BLaER1 treated with 17β-estradiol and CSF1 and Interleukin-3, amounts not matched to agents 10 nM and 100 nM (cell line): Measurements from ENCODE around the gene ING1.

Experiments
- H3K27ac ChIP-seq, 11 experiments: shearing (Covaris generic); formaldehyde crosslinking; 2 replicates each; pipeline ENCODE4 v1.8.1; 2022
- H3K27me3 ChIP-seq, 11 experiments: shearing (Covaris generic); formaldehyde crosslinking; 2 replicates each; pipeline ENCODE4 v1.8.1; 2022
- H3K36me3 ChIP-seq, 11 experiments: shearing (Covaris generic); formaldehyde crosslinking; 2 replicates each; pipeline ENCODE4 v1.8.1; 2022
- H3K4me1 ChIP-seq, 10 experiments: shearing (Covaris generic); formaldehyde crosslinking; 2 replicates each; pipeline ENCODE4 v1.8.1; 2022
- H3K4me2 ChIP-seq, 11 experiments: shearing (Covaris generic); formaldehyde crosslinking; 2 replicates each; pipeline ENCODE4 v1.8.1; 2022
- H3K4me3 ChIP-seq, 10 experiments: shearing (Covaris generic); formaldehyde crosslinking; 2 replicates each; pipeline ENCODE4 v1.8.1; 2022
- H3K9ac ChIP-seq, 11 experiments: shearing (Covaris generic); formaldehyde crosslinking; 2 replicates each; pipeline ENCODE4 v1.8.1; 2022
- H3K9me3 ChIP-seq, 11 experiments: shearing (Covaris generic); formaldehyde crosslinking; replicated peaks in 1 of 11; 2 replicates each; pipeline ENCODE4 v1.8.1; 2022
- H4K20me1 ChIP-seq, 11 experiments: shearing (Covaris generic); formaldehyde crosslinking; 2 replicates each; pipeline ENCODE4 v1.8.1; 2022
- Cebpa-rat ChIP-seq, 11 experiments: shearing (Covaris generic); IDR thresholded peaks; 2 replicates each; pipeline ENCODE4 v1.8.1; 2022

The ING1 gene

GRCh38 chr13:110705826-110706569, 7.5 kb upstream of the ING1 start, which contains the start of gene CARS2:
Gene CARS2, minus strand, starts transcription at chr13:110706116. Its CDS starts 23 bp downstream, at chr13:110706093.
- no peaks in the 10 kb centered on the region for H3K27me3 ChIP-seq
- TF ChIP-seq Cebpa-rat (IDR thresholded peaks at IDR 0.05), result no peak
- peak within 1 kb of the TSS; percentile 64 to 89 (median 84) for H3K27ac ChIP-seq
- H3K36me3 ChIP-seq, result peaks cover 16 to 31% (median 26%) of the 10 kb centered on the region in 11 experiments
- H3K4me2 ChIP-seq, result peak within 1 kb of the TSS; percentile 87 to 99 (median 92)
- H4K20me1 ChIP-seq, result peaks cover 0 to 29% (median 0%) of the 10 kb centered on the region in 11 experiments; a peak in 5 of 22 replicates
- H3K4me1 ChIP-seq, result peaks cover 46 to 69% (median 56%) of the 10 kb centered on the region in 10 experiments
- H3K9me3 ChIP-seq, result no peaks in the 10 kb centered on the region
- H3K9ac ChIP-seq, result peak within 1 kb of the TSS; percentile 87 to 93 (median 90)
- peak within 1 kb of the TSS; percentile 72 to 89 (median 83) for H3K4me3 ChIP-seq

DNA sequence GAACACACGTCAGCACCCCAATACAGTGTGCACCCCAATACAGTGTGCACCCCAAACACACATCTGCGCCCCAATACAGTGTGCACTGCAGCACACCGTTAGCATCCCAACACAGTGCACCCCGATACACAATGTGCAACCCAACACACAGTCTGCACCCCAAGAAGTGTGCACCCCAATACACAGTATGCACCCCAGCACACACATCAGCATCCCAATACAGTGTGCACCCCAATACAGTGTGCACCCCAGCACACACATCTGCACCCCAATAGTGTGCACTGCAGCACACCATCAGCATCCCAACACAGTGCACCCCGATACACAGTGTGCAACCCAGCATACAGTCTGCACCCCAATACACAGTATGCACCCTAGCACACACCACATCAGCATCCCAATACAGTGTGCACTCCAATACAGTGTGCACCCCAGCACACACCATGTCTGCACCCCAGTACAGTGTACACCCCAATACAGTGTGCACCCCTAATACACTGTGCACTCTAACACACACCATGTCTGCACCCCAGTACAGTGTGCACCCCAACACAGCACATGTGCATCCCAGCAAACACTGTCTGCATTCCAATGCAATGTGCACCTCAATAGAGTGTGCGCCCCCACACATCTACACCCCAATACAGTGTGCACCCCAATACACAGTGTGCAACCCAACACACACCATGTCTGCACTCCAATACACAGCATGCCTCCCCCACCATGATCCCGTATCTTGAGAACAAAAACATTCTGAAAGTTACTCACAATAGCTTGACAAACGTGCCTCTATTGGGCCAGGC, 6.7 kb upstream of the ING1 start:
- peak overlapping the region in 10 of 11 experiments; percentile 67 to 89 (median 85); a peak in 19 of 22 replicates for H3K27ac ChIP-seq
- H3K4me1 ChIP-seq, result peaks cover 52 to 73% (median 63%) of the 10 kb centered on the region in 10 experiments
- peak overlapping the region; percentile 75 to 93 (median 90); a peak in 21 of 22 replicates for H3K9ac ChIP-seq
- TF ChIP-seq Cebpa-rat (IDR thresholded peaks at IDR 0.05), result no peak
- peak overlapping the region; percentile 84 to 93 (median 89) for H3K4me2 ChIP-seq
- H3K9me3 ChIP-seq, result no peaks in the 10 kb centered on the region
- H3K4me3 ChIP-seq, result peak overlapping the region; percentile 72 to 89 (median 83)
- no peaks in the 10 kb centered on the region for H3K27me3 ChIP-seq
- H3K36me3 ChIP-seq, result peaks cover 10 to 23% (median 19%) of the 10 kb centered on the region in 11 experiments; a peak in 17 of 22 replicates
- H4K20me1 ChIP-seq, result peaks cover 0 to 29% (median 0%) of the 10 kb centered on the region in 11 experiments; a peak in 5 of 22 replicates

- H3K27me3 ChIP-seq, result no peaks in the 10 kb centered on the region
- peaks cover 15 to 31% (median 16%) of the 10 kb centered on the region in 11 experiments; a peak in 21 of 22 replicates for H4K20me1 ChIP-seq
- H3K27ac ChIP-seq, result peak overlapping the region; percentile 84 to 99 (median 98)
- no peaks in the 10 kb centered on the region for H3K9me3 ChIP-seq
- peaks cover 20 to 38% (median 31%) of the 10 kb centered on the region in 10 experiments for H3K4me1 ChIP-seq
- TF ChIP-seq Cebpa-rat (IDR thresholded peaks at IDR 0.05), result no peak
- no peaks in the 10 kb centered on the region for H3K36me3 ChIP-seq
- peak overlapping the region; percentile 80 to 95 (median 90) for H3K4me2 ChIP-seq
- H3K4me3 ChIP-seq, result peak overlapping the region; percentile 88 to 100 (median 98)
- H3K9ac ChIP-seq, result peak overlapping the region; percentile 90 to 99 (median 94)
Measured at GRCh38 chr13:110712081-110712848, 1.2 kb upstream of the ING1 start.

GRCh38 chr13:110712849-110713641, 455 bp upstream of the ING1 start:
- Histone ChIP-seq H3K36me3 (no peaks in the 10 kb centered on the region), H3K4me2 (peak overlapping the region; percentile 86 to 97 (median 92)), H3K4me3 (peak overlapping the region; percentile 88 to 100 (median 98)), H3K4me1 (peaks cover 24 to 43% (median 34%) of the 10 kb centered on the region in 10 experiments), H3K27ac (peak overlapping the region; percentile 92 to 99 (median 98)), H3K9ac (peak overlapping the region; percentile 90 to 99 (median 96)), H3K27me3 (no peaks in the 10 kb centered on the region), H3K9me3 (no peaks in the 10 kb centered on the region), H4K20me1 (peaks cover 20 to 39% (median 24%) of the 10 kb centered on the region in 11 experiments; a peak in 21 of 22 replicates)
- no peak for TF ChIP-seq Cebpa-rat (IDR thresholded peaks at IDR 0.05)

DNA sequence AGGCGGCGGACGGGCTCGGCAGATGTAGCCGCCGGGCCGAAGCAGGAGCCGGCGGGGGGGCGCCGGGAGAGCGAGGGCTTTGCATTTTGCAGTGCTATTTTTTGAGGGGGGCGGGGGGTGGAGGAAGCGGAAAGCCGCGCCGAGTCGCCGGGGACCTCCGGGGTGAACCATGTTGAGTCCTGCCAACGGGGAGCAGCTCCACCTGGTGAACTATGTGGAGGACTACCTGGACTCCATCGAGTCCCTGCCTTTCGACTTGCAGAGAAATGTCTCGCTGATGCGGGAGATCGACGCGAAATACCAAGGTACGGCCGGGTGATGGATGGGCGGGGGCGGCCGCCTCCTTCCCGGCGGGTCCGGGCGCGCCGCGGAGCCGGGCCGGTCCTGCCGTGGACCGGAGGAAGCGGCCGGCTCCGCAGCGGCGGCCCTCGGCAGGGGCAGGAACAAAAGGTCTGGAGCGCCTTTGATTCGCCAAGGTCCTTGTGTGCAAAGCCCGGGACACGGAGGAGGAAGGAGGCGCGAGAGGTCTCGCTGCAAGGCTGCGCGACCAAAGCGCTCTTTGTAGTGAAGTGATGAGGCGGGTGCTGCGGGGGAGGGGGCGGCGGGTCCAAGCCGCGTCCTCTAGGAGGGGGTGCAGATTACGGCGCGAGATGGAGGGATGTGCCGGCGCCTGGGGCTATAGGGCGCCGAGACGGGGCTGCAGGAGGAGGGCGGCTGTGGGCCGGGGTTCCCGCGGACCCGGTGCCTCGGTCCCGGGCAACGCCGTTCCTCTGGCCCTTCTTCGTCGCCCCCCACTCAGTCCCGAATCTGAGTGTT, 689 bp downstream of the ING1 start:
- TF ChIP-seq Cebpa-rat (IDR thresholded peaks at IDR 0.05), result no peak
- Histone ChIP-seq H3K36me3 (peaks cover 4 to 6% (median 5%) of the 10 kb centered on the region in 11 experiments), H3K9me3 (peaks cover 0 to 4% (median 0%) of the 10 kb centered on the region in 11 experiments; a peak in 3 of 22 replicates), H3K9ac (peak overlapping the region; percentile 90 to 99 (median 96)), H3K27me3 (no peaks in the 10 kb centered on the region), H3K4me1 (peaks cover 27 to 46% (median 37%) of the 10 kb centered on the region in 10 experiments), H3K27ac (peak overlapping the region; percentile 92 to 99 (median 98)), H4K20me1 (peaks cover 28 to 49% (median 35%) of the 10 kb centered on the region in 11 experiments; a peak in 21 of 22 replicates), H3K4me3 (peak overlapping the region; percentile 88 to 100 (median 98)), H3K4me2 (peak overlapping the region; percentile 53 to 97 (median 91))

DNA sequence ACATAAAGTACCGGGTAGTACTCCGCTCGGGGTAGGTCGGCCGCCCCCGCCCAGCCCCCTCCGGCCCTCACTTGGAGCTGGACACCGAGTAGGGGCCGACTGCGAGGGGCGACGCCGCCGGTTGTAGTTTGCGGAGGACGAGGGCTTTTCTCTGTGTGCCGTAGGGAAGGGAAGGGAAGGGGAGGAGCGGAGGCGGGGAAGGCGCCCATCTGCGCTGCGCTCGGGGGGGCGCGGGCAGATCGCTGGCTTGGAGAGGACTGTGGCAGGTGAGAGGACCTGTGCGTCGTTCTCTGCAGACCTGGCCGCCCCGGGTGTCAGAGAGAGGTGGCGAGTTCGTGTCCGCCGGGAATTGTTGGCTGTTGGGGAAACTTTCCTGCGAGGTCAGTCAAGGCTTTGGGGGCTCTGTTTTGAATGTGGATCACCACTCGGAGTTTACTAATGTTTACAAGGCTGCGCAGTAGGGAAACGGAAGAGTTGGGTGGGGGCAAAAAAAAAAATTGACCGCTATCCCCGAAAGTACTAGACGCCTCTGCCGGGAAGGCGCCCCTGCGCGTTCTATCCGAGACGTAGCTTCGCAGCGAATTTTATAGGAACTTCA, 1.4 kb downstream of the ING1 start:
- Histone ChIP-seq H3K4me3 (peak overlapping the region; percentile 88 to 100 (median 98)), H3K27ac (peak overlapping the region; percentile 92 to 99 (median 98)), H3K36me3 (peaks cover 11 to 14% (median 12%) of the 10 kb centered on the region in 11 experiments), H3K9me3 (peaks cover 0 to 7% (median 0%) of the 10 kb centered on the region in 11 experiments; a peak in 3 of 22 replicates), H4K20me1 (peaks cover 35 to 56% (median 42%) of the 10 kb centered on the region in 11 experiments; a peak in 21 of 22 replicates), H3K4me2 (peak overlapping the region; percentile 50 to 97 (median 91)), H3K4me1 (peaks cover 26 to 39% (median 35%) of the 10 kb centered on the region in 10 experiments), H3K9ac (peak overlapping the region; percentile 90 to 99 (median 96)), H3K27me3 (no peaks in the 10 kb centered on the region)
- no peak for TF ChIP-seq Cebpa-rat (IDR thresholded peaks at IDR 0.05)
